ENCODE measurements around the gene FAM200A. TPM values are rescaled to one million over a fixed set of nuclear protein-coding genes. Genes with fewer than 3 reads are reported as not detected.

The FAM200A gene
- total and polyA plus RNA-seq, 2 of the 13 experiments (the other 11 are each of a cell fraction or from before 2014, with no cell fraction given) = 4.7 to 6.3 TPM

DNA sequence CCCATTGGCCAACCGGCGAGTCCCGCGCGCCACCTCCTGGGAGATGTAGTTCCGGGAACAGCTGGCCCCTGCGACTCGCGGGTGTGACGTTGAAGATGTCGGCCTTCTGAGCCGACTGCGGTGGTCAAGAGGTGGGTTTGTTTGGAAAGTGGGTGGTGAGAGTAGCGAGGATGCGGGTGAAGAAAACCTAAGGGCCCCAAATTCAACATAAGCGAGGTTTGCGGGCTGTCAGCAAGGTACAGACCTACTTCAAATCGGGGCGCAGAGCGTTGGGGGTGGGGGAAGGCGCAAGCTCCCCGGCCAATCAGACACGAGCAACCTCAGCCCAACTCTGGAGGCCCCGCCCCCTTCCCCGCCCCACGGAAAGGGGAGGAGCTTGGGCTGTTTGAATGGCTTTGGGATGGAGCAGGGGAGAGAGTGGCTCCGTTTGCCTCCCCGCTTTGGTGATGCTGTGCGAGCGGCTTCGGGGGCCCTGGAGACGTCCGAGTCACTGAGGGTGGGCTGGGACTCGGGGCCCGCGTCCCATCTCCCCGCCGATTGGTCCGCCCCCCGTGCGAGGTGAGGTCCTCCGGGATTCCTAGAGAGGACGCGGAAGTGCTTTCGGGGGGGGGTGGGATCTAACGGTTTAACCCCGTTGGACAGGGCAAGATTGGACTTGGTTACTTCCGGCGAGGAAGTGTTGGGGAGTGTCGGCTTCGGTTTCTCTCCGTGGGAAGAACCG is 47.2 kb downstream of the FAM200A start, which contains the start of gene ZKSCAN5 (continued):
- TF ChIP-seq SOX13 (IDR thresholded peaks at IDR 0.05) (no peak), SOX13 (CRISPR knock-in tag; conservative IDR thresholded peaks at IDR 0.05 in 1 of 2, IDR thresholded peaks at IDR 0.05 in 1 of 2) (no peak), GATAD1 (CRISPR knock-in tag; IDR thresholded peaks at IDR 0.05) (peak; percentile 92), RELA (CRISPR knock-in tag; IDR thresholded peaks at IDR 0.05) (no peak), HCFC1 (IDR thresholded peaks at IDR 0.05; ENCODE audit: low read depth, low read length) (peak; percentile 89), RORA (CRISPR knock-in tag; IDR thresholded peaks at IDR 0.05) (no peak), DPF2 (CRISPR knock-in tag; IDR thresholded peaks at IDR 0.05; ENCODE audit: borderline replicate concordance, low read depth) (no peak), ZNF12 (CRISPR knock-in tag; IDR thresholded peaks at IDR 0.05) (no peak), TRIM24 (CRISPR knock-in tag; IDR thresholded peaks at IDR 0.05) (no peak), ZNF790 (CRISPR knock-in tag; IDR thresholded peaks at IDR 0.05; ENCODE audit: borderline replicate concordance) (no peak), EZH2 (conservative IDR thresholded peaks at IDR 0.05; ENCODE audit: low read depth, low read length) (no peak), ARNTL (CRISPR knock-in tag; IDR thresholded peaks at IDR 0.05) (0 out of 2 replicates have a peak, but pooled peaks have one; percentile 42), ZNF354B (CRISPR knock-in tag; IDR thresholded peaks at IDR 0.05) (no peak), MLLT10 (CRISPR knock-in tag; IDR thresholded peaks at IDR 0.05) (no peak), ZFYVE20 (CRISPR knock-in tag; IDR thresholded peaks at IDR 0.05; ENCODE audit: borderline replicate concordance, low read depth) (no peak), SCMH1 (CRISPR knock-in tag; IDR thresholded peaks at IDR 0.05; ENCODE audit: borderline replicate concordance) (no peak), SMC3 (IDR thresholded peaks at IDR 0.05; ENCODE audit: low read length) (no peak), ZNF446 (CRISPR knock-in tag; IDR thresholded peaks at IDR 0.05) (no peak)
- TF ChIP-seq, protein P1, sequence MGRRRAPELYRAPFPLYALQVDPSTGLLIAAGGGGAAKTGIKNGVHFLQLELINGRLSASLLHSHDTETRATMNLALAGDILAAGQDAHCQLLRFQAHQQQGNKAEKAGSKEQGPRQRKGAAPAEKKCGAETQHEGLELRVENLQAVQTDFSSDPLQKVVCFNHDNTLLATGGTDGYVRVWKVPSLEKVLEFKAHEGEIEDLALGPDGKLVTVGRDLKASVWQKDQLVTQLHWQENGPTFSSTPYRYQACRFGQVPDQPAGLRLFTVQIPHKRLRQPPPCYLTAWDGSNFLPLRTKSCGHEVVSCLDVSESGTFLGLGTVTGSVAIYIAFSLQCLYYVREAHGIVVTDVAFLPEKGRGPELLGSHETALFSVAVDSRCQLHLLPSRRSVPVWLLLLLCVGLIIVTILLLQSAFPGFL (CRISPR knock-in tag; IDR thresholded peaks at IDR 0.05) = no peak
- TF ChIP-seq, protein P2, sequence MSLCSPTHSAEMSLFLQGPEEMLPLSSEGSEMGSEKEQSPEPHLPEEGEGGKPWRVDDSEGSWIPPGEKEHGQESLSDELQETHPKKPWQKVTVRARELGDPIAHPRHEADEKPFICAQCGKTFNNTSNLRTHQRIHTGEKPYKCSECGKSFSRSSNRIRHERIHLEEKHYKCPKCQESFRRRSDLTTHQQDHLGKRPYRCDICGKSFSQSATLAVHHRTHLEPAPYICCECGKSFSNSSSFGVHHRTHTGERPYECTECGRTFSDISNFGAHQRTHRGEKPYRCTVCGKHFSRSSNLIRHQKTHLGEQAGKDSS (CRISPR knock-in tag; IDR thresholded peaks at IDR 0.05; ENCODE audit: borderline replicate concordance, low read depth) = no peak; the same call in 1 of the 2 replicates
- TF ChIP-seq, protein P3, sequence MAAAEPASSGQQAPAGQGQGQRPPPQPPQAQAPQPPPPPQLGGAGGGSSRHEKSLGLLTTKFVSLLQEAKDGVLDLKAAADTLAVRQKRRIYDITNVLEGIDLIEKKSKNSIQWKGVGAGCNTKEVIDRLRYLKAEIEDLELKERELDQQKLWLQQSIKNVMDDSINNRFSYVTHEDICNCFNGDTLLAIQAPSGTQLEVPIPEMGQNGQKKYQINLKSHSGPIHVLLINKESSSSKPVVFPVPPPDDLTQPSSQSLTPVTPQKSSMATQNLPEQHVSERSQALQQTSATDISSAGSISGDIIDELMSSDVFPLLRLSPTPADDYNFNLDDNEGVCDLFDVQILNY (CRISPR knock-in tag; conservative IDR thresholded peaks at IDR 0.05) = no peak
- TF ChIP-seq, protein P4, sequence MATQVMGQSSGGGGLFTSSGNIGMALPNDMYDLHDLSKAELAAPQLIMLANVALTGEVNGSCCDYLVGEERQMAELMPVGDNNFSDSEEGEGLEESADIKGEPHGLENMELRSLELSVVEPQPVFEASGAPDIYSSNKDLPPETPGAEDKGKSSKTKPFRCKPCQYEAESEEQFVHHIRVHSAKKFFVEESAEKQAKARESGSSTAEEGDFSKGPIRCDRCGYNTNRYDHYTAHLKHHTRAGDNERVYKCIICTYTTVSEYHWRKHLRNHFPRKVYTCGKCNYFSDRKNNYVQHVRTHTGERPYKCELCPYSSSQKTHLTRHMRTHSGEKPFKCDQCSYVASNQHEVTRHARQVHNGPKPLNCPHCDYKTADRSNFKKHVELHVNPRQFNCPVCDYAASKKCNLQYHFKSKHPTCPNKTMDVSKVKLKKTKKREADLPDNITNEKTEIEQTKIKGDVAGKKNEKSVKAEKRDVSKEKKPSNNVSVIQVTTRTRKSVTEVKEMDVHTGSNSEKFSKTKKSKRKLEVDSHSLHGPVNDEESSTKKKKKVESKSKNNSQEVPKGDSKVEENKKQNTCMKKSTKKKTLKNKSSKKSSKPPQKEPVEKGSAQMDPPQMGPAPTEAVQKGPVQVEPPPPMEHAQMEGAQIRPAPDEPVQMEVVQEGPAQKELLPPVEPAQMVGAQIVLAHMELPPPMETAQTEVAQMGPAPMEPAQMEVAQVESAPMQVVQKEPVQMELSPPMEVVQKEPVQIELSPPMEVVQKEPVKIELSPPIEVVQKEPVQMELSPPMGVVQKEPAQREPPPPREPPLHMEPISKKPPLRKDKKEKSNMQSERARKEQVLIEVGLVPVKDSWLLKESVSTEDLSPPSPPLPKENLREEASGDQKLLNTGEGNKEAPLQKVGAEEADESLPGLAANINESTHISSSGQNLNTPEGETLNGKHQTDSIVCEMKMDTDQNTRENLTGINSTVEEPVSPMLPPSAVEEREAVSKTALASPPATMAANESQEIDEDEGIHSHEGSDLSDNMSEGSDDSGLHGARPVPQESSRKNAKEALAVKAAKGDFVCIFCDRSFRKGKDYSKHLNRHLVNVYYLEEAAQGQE (IDR thresholded peaks at IDR 0.05; ENCODE audit: borderline replicate concordance in 1 of 2, low read depth in 1 of 2, low read length in 2 of 2) = peak in 1 of 2 experiments; percentile 60; a peak in 1 of 4 replicates
- TF ChIP-seq, protein P5, sequence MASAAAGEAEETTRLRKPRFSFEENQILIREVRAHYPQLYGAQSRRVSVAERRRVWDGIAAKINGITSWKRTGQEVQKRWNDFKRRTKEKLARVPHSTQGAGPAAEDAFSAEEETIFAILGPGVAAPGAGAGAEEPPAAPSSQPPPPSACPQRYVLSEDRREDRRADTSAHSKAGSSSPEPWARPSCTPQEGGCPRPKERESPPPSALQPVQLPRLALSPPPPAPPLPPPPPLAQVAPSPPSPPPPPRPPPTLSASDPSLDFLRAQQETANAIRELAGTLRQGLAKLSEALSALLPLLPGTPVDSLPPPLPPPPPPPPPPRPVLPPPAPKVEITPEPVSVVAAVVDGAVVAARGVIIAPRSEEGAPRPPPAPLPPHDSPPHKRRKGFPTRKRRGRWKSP (CRISPR knock-in tag; IDR thresholded peaks at IDR 0.05) = 0 out of 2 replicates have a peak, but pooled peaks have one; percentile 42

Data from HepG2 (cell line).